Small intestine (tissue), 7 donors: ENCODE measurements around the gene ANO10. TPM values are rescaled to one million over a fixed set of nuclear protein-coding genes. Genes with fewer than 3 reads are reported as not detected.
"Not testable (repeated sequence)": the region's sequence is repeated elsewhere in the genome, so short reads cannot be mapped to it uniquely, and the experiment has no call there.

Experiments
- DNase-seq, 2 donors: peaks; one replicate each; pipeline versions ENCODE4 v3.0.0 to v3.0.0-alpha.2; 2013
- FAIRE-seq: peaks from 2 replicates; lab custom pipeline; 2012; peaks lifted over from hg19 to GRCh38; lab: Jason Lieb, UNC
- H3K27ac ChIP-seq, 3 donors: one replicate each; pipeline ENCODE4 v1.5.1; 2013; ENCODE audit warnings: low read length in 2 of 3, mild to moderate bottlenecking in 2 of 3, control low read depth in 1 of 3, inconsistent platforms in 1 of 3, low read depth in 1 of 3, moderate library complexity in 1 of 3
- H3K27me3 ChIP-seq, 3 donors: one replicate each; pipeline ENCODE4 v1.6.1; 2013; ENCODE audit warnings: low read length in 3 of 3, inconsistent platforms in 1 of 3; ENCODE audit not compliant: control insufficient read depth in 3 of 3, insufficient read depth in 3 of 3
- H3K36me3 ChIP-seq, 3 donors: one replicate each; pipeline ENCODE4 v1.6.1; 2013; ENCODE audit warnings: low read length in 3 of 3, inconsistent platforms in 1 of 3, low read depth in 1 of 3, mild to moderate bottlenecking in 1 of 3, moderate library complexity in 1 of 3; ENCODE audit not compliant: control insufficient read depth in 3 of 3, insufficient read depth in 2 of 3
- H3K4me1 ChIP-seq, 3 donors: one replicate each; pipeline ENCODE4 v1.6.1; 2013; ENCODE audit warnings: low read length in 2 of 3, inconsistent platforms in 1 of 3, low read depth in 1 of 3, mild to moderate bottlenecking in 1 of 3, moderate library complexity in 1 of 3; ENCODE audit not compliant: control insufficient read depth in 3 of 3, insufficient read depth in 2 of 3
- H3K4me3 ChIP-seq, 3 donors: one replicate each; pipeline ENCODE4 v1.5.1; 2013; ENCODE audit warnings: low read length in 3 of 3, control low read depth in 1 of 3, inconsistent platforms in 1 of 3, low read depth in 1 of 3, mild to moderate bottlenecking in 1 of 3, moderate library complexity in 1 of 3
- H3K9me3 ChIP-seq, 2 donors: one replicate each; pipeline ENCODE4 v1.6.1; 2013; ENCODE audit warnings: low read depth in 1 of 2, low read length in 1 of 2; ENCODE audit not compliant: control insufficient read depth in 2 of 2, insufficient read depth in 1 of 2
- WGBS, 3 donors: extraction: QIAGEN DNeasy Blood & Tissue Kit; methylation state at CpG; one replicate each; pipeline ENCODE4 v1.1.7; 2013; 5-methylcytosine and 5-hydroxymethylcytosine counted together
- polyA plus RNA-seq, 4 donors: library from polyadenylated mRNA; stranded (reverse) in 3 of 4; unstranded in 1 of 4; fragments of 200-250 nt in 3 of 4; fragments of 120-200 nt in 1 of 4; gene quantifications; one replicate each; pipeline versions ENCODE4 v1.2.1 to v1.2.3, GENCODE V29; 2013
- donor health status: healthy with polysubstance abuse.
- donor health status: control.
- donor health status: control.
- donor health status: Bipolar disorder and iron deficiency.
- donor health status: healthy.

The ANO10 gene
- polyA plus RNA-seq, 4 donors = 21.7 to 45.6 (median 30.1) TPM

GRCh38 chr3:43518515-43518914, 103.3 kb downstream of the ANO10 start:
- not testable (repeated sequence) for DNase-seq, FAIRE-seq
- 91 to 100% (median 95%) methylated on average over 7 of the region's 7 CpGs for WGBS, 3 donors

GRCh38 chr3:43515970-43516635, 105.7 kb downstream of the ANO10 start:
- 19 to 70% (median 44%) methylated on average over 9 of the region's 9 CpGs for WGBS, 3 donors
- H3K27ac ChIP-seq = peak overlapping the region in 2 of 3 donors; percentile 9 to 74

More at GRCh38 chr3:43518515-43518914, 103.3 kb downstream of the ANO10 start:
- not testable (repeated sequence) for H3K27me3 ChIP-seq, H3K36me3 ChIP-seq, H3K9me3 ChIP-seq, H3K4me3 ChIP-seq, H3K27ac ChIP-seq
- peaks cover 0 to 31% (median 2%) of the 10 kb centered on the region in 3 donors for H3K4me1 ChIP-seq

GRCh38 chr3:43515208-43515917, 106.4 kb downstream of the ANO10 start:
- peak overlapping the region in 2 of 3 donors; percentile 9 to 74 for H3K27ac ChIP-seq
- DNase-seq = no peak

More at GRCh38 chr3:43515970-43516635, 105.7 kb downstream of the ANO10 start:
- peaks cover 0 to 1% (median 0%) of the 10 kb centered on the region in 3 donors for H3K36me3 ChIP-seq
- no peaks in the 10 kb centered on the region for H3K27me3 ChIP-seq
- peaks cover 0 to 23% (median 2%) of the 10 kb centered on the region in 3 donors for H3K4me1 ChIP-seq
- FAIRE-seq (no peak), DNase-seq (peak; percentile 67 to 75)
- no peak overlapping the region for H3K4me3 ChIP-seq
- H3K9me3 ChIP-seq = peaks cover 0 to 8% of the 10 kb centered on the region in 2 donors

GRCh38 chr3:43512754-43513404, 108.9 kb downstream of the ANO10 start:
- WGBS, 3 donors = 81 to 87% (median 84%) methylated on average over 5 of the region's 5 CpGs
- no peak for FAIRE-seq

More at GRCh38 chr3:43515208-43515917, 106.4 kb downstream of the ANO10 start:
- Histone ChIP-seq H3K4me3 (no peak overlapping the region), H3K27me3 (no peaks in the 10 kb centered on the region), H3K36me3 (peaks cover 0 to 1% (median 0%) of the 10 kb centered on the region in 3 donors), H3K9me3 (peaks cover 0 to 8% of the 10 kb centered on the region in 2 donors), H3K4me1 (peaks cover 0 to 23% (median 2%) of the 10 kb centered on the region in 3 donors)
- WGBS, 3 donors = 32 to 70% (median 38%) methylated on average over 2 of the region's 2 CpGs
- FAIRE-seq = no peak

GRCh38 chr3:43506644-43507043, 115.2 kb downstream of the ANO10 start:
- whole genome bisulfite sequencing, 3 donors = 58 to 65% (median 58%) methylated on average over 4 of the region's 4 CpGs
- FAIRE-seq = no peak

More at GRCh38 chr3:43512754-43513404, 108.9 kb downstream of the ANO10 start:
- Histone ChIP-seq H3K27me3 (no peaks in the 10 kb centered on the region), H3K27ac (no peak overlapping the region), H3K9me3 (no peaks in the 10 kb centered on the region), H3K4me3 (no peak overlapping the region), H3K4me1 (peaks cover 0 to 23% (median 2%) of the 10 kb centered on the region in 3 donors), H3K36me3 (peaks cover 0 to 1% (median 0%) of the 10 kb centered on the region in 3 donors)
- no peak for DNase-seq

GRCh38 chr3:43505351-43505750, 116.5 kb downstream of the ANO10 start:
- DNase-seq = no peak
- WGBS, 3 donors = 44 to 62% (median 44%) methylated on average over 3 of the region's 3 CpGs
- Histone ChIP-seq H3K27ac (no peak overlapping the region), H3K27me3 (no peaks in the 10 kb centered on the region), H3K4me1 (no peaks in the 10 kb centered on the region), H3K36me3 (no peaks in the 10 kb centered on the region), H3K9me3 (no peaks in the 10 kb centered on the region), H3K4me3 (no peak overlapping the region)
- no peak for FAIRE-seq

More at GRCh38 chr3:43506644-43507043, 115.2 kb downstream of the ANO10 start:
- no peaks in the 10 kb centered on the region for H3K4me1 ChIP-seq
- H3K27ac ChIP-seq = no peak overlapping the region
- H3K36me3 ChIP-seq = peaks cover 0 to 1% (median 0%) of the 10 kb centered on the region in 3 donors
- H3K9me3 ChIP-seq = no peaks in the 10 kb centered on the region
- no peaks in the 10 kb centered on the region for H3K27me3 ChIP-seq
- H3K4me3 ChIP-seq = no peak overlapping the region
- no peak for DNase-seq

GRCh38 chr3:43503067-43503728, 118.6 kb downstream of the ANO10 start:
- no peak overlapping the region for H3K27ac ChIP-seq
- no peaks in the 10 kb centered on the region for H3K36me3 ChIP-seq
- H3K4me1 ChIP-seq = no peaks in the 10 kb centered on the region
- DNase-seq = peak; percentile 41 to 42
- no peaks in the 10 kb centered on the region for H3K9me3 ChIP-seq
- no peaks in the 10 kb centered on the region for H3K27me3 ChIP-seq
- FAIRE-seq = peak; percentile 15
- no peak overlapping the region for H3K4me3 ChIP-seq
- WGBS, 3 donors = 63 to 74% (median 67%) methylated on average over 2 of the region's 2 CpGs

- FAIRE-seq (no peak), DNase-seq (no peak)
- Histone ChIP-seq H3K9me3 (no peaks in the 10 kb centered on the region), H3K4me3 (no peak overlapping the region), H3K4me1 (no peaks in the 10 kb centered on the region), H3K36me3 (no peaks in the 10 kb centered on the region), H3K27ac (no peak overlapping the region), H3K27me3 (no peaks in the 10 kb centered on the region)
- 83 to 95% (median 88%) methylated on average over 1 of the region's 1 CpG for WGBS, 3 donors
Observed at GRCh38 chr3:43499256-43499655, 122.6 kb downstream of the ANO10 start.
